ENCODE data around the gene GNB1L.

GNB1L gene
- total RNA-seq, result 6.5 reads per million in 2 donors

- peak; percentile 92 to 97 (median 94) for DNase-seq
Observed at GRCh38 chr22:19854778-19855503, at the start of gene GNB1L, which contains the start of gene RTL10. TSS of gene GNB1L (minus strand) at chr22:19854874. CDS start at chr22:19821355, 33,519 bp downstream. TSS of gene RTL10 (minus strand) at chr22:19854874. CDS start at chr22:19852261, 2,613 bp downstream.

- DNase-seq, result no peak
Observed at GRCh38 chr22:19904174-19904856, 49.6 kb upstream of the GNB1L start.

- DNase-seq, result no peak
Observed at GRCh38 chr22:19903513-19903912, 48.8 kb upstream of the GNB1L start.

GRCh38 chr22:19903031-19903430 is 48.4 kb upstream of the GNB1L start:
- DNase-seq, result no peak

- no peak for DNase-seq
Observed at GRCh38 chr22:19902245-19902715, 47.6 kb upstream of the GNB1L start.

- DNase-seq, result no peak
Observed at GRCh38 chr22:19901577-19902244, 47.0 kb upstream of the GNB1L start.

- no peak for DNase-seq
Observed at GRCh38 chr22:19900707-19901436, 46.2 kb upstream of the GNB1L start.

GRCh38 chr22:19898831-19899567 is 44.3 kb upstream of the GNB1L start:
- no peak for DNase-seq

GRCh38 chr22:19898145-19898544 is 43.5 kb upstream of the GNB1L start:
- DNase-seq, result no peak

GRCh38 chr22:19897726-19898125 is 43.1 kb upstream of the GNB1L start:
- no peak for DNase-seq

GRCh38 chr22:19896665-19897355 is 42.1 kb upstream of the GNB1L start:
- DNase-seq, result peak in 1 of 5 experiments; percentile 21

GRCh38 chr22:19895160-19895849 is 40.6 kb upstream of the GNB1L start:
- DNase-seq, result no peak

GRCh38 chr22:19893363-19893762 is 38.7 kb upstream of the GNB1L start:
- DNase-seq, result no peak

GRCh38 chr22:19892925-19893324 is 38.3 kb upstream of the GNB1L start:
- DNase-seq, result no peak

GRCh38 chr22:19892257-19892879 is 37.7 kb upstream of the GNB1L start:
- DNase-seq, result peak in 4 of 5 experiments; percentile 26 to 80 (median 44)

GRCh38 chr22:19891317-19892256 is 36.9 kb upstream of the GNB1L start:
- peak; percentile 35 to 90 (median 74) for DNase-seq

- DNase-seq, result no peak
Observed at GRCh38 chr22:19890502-19891316, 36.0 kb upstream of the GNB1L start.

- DNase-seq, result no peak
Observed at GRCh38 chr22:19889951-19890350, 35.3 kb upstream of the GNB1L start.
